H1 (cell line): ENCODE data around the gene IFITM10. TPM values are rescaled to one million over a fixed set of nuclear protein-coding genes. Genes with fewer than 3 reads are reported as not detected.
"Not testable (repeated sequence)": the region's sequence is repeated elsewhere in the genome, so short reads cannot be mapped to it uniquely, and the experiment has no call there.

Experiments used
- CTCF ChIA-PET: fragments of 300-600 bp; sonication (Branson Sonifier 250); formaldehyde crosslinking; loops from one replicate; lab custom pipeline; 2021; ENCODE audit not compliant: partially characterized antibody; lab: Charles Lee
- POLR2A ChIA-PET: fragments of 300-600 bp; sonication (Branson Sonifier 250); formaldehyde crosslinking; loops from one replicate; lab custom pipeline; 2021; ENCODE audit warnings: inconsistent platforms; ENCODE audit not compliant: partially characterized antibody; lab: Charles Lee
- DNase-seq, 2 experiments: peaks; one replicate each; pipeline versions ENCODE4 v3.0.0 to v3.0.0-alpha.2; 2010 to 2022; ENCODE audit warnings: low spot score in 2 of 2, low read depth in 1 of 2, mixed read lengths in 1 of 2
- FAIRE-seq: peaks from 2 replicates; lab custom pipeline; 2011; peaks lifted over from hg19 to GRCh38; lab: Jason Lieb, UNC
- H2AFZ ChIP-seq: 2 replicates; pipeline ENCODE4 v1.8.1; 2012; ENCODE audit warnings: low read length, inconsistent platforms
- H2AK5ac ChIP-seq: 2 replicates; pipeline ENCODE4 v1.6.1; 2013; ENCODE audit warnings: low read depth, low read length
- H2BK120ac ChIP-seq: replicated peaks from 2 replicates; pipeline ENCODE3; 2013; ENCODE audit warnings: low read depth, low read length, inconsistent platforms
- H2BK12ac ChIP-seq: 2 replicates; pipeline ENCODE4 v1.6.1; 2013; ENCODE audit warnings: low read depth, low read length
- H2BK15ac ChIP-seq: 2 replicates; pipeline ENCODE4 v1.6.1; 2013; ENCODE audit warnings: low read length
- H2BK20ac ChIP-seq: 2 replicates; pipeline ENCODE4 v1.6.1; 2013; ENCODE audit warnings: low read length
- H2BK5ac ChIP-seq: 2 replicates; pipeline ENCODE4 v1.6.1; 2013; ENCODE audit warnings: low read depth, low read length
- H3K14ac ChIP-seq: 2 replicates; pipeline ENCODE4 v1.6.1; 2013; ENCODE audit warnings: inconsistent platforms; ENCODE audit not compliant: insufficient read length
- H3K18ac ChIP-seq: 2 replicates; pipeline ENCODE4 v1.6.1; 2013; ENCODE audit warnings: low read length; ENCODE audit errors: extremely low read depth
- H3K23ac ChIP-seq: 2 replicates; pipeline ENCODE4 v1.6.1; 2013; ENCODE audit warnings: inconsistent platforms; ENCODE audit not compliant: insufficient read length
- H3K23me2 ChIP-seq: 2 replicates; pipeline ENCODE4 v1.6.1; 2013; ENCODE audit warnings: low read depth, low read length
- H3K27ac ChIP-seq: 2 replicates; pipeline ENCODE4 v1.6.1; 2011; ENCODE audit warnings: low read depth, low read length, inconsistent platforms
- H3K27me3 ChIP-seq, 4 experiments: replicated peaks in 1 of 4; 1 replicate in 1 of 4; 2 replicates in 3 of 4; pipeline versions ENCODE4 v1.6.1 to v1.8.1; 2011 to 2013; ENCODE audit warnings: low read length in 3 of 4, mild to moderate bottlenecking in 3 of 4, inconsistent platforms in 2 of 4, mixed read lengths in 2 of 4, moderate library complexity in 1 of 4; ENCODE audit not compliant: control insufficient read depth in 3 of 4, insufficient read depth in 3 of 4; ENCODE audit errors: extremely low read depth in 1 of 4
- H3K36me3 ChIP-seq, 4 experiments: 2 replicates each; pipeline versions ENCODE4 v1.6.1 to v1.8.1; 2011 to 2013; ENCODE audit warnings: mild to moderate bottlenecking in 4 of 4, low read length in 3 of 4, moderate library complexity in 2 of 4, control low read depth in 1 of 4, inconsistent platforms in 1 of 4; ENCODE audit not compliant: insufficient read depth in 4 of 4, control insufficient read depth in 2 of 4
- H3K4ac ChIP-seq: replicated peaks from 2 replicates; pipeline ENCODE3; 2013; ENCODE audit warnings: low read length, low read depth, mixed read lengths, inconsistent platforms; ENCODE audit not compliant: insufficient read length
- H3K4me1 ChIP-seq, 4 experiments: replicated peaks in 1 of 4; 1 replicate in 1 of 4; 2 replicates in 3 of 4; pipeline versions ENCODE4 v1.6.1 to v1.8.1; 2011 to 2013; ENCODE audit warnings: low read length in 3 of 4, inconsistent platforms in 2 of 4, mixed read lengths in 1 of 4; ENCODE audit not compliant: insufficient read depth in 4 of 4, control insufficient read depth in 3 of 4
- H3K4me2 ChIP-seq, 2 experiments: 2 replicates each; pipeline versions ENCODE4 v1.6.1 to v1.8.1; 2011 to 2013; ENCODE audit warnings: low read depth in 2 of 2, low read length in 2 of 2, control low read depth in 1 of 2, inconsistent platforms in 1 of 2, mild to moderate bottlenecking in 1 of 2; ENCODE audit not compliant: insufficient read depth in 1 of 2
- H3K4me3 ChIP-seq, 4 experiments: fragments of 200-600, 300-600 bp in 1 of 4; sonication (generic), shearing (Covaris generic), sonication (Bioruptor Twin) in 1 of 4; 2 replicates each; pipeline versions ENCODE4 v1.5.1 to v1.8.1; 2011 to 2016; ENCODE audit warnings: low read length in 4 of 4, low read depth in 3 of 4, control low read depth in 2 of 4, inconsistent platforms in 2 of 4, mild to moderate bottlenecking in 2 of 4, mixed read lengths in 1 of 4, moderate library complexity in 1 of 4; ENCODE audit not compliant: insufficient read depth in 2 of 4; ENCODE audit errors: extremely low read depth in 1 of 4
- H3K56ac ChIP-seq: replicated peaks from 2 replicates; pipeline ENCODE3; 2013; ENCODE audit warnings: low read depth, mild to moderate bottlenecking, mixed read lengths, low read length, inconsistent platforms; ENCODE audit not compliant: insufficient read length
- H3K79me1 ChIP-seq: 2 replicates; pipeline ENCODE4 v1.6.1; 2013; ENCODE audit warnings: low read depth, low read length, control low read depth
- H3K79me2 ChIP-seq, 2 experiments: 2 replicates each; pipeline versions ENCODE4 v1.6.1 to v1.8.1; 2012 to 2013; ENCODE audit warnings: low read length in 2 of 2, mild to moderate bottlenecking in 2 of 2, inconsistent platforms in 1 of 2; ENCODE audit not compliant: insufficient read depth in 2 of 2, control insufficient read depth in 1 of 2
- H3K9ac ChIP-seq, 4 experiments: replicated peaks in 1 of 4; 1 replicate in 1 of 4; 2 replicates in 3 of 4; pipeline versions ENCODE4 v1.6.1 to v1.8.1; 2011 to 2013; ENCODE audit warnings: low read depth in 3 of 4, low read length in 3 of 4, control low read depth in 2 of 4, mild to moderate bottlenecking in 2 of 4, moderate library complexity in 2 of 4, inconsistent platforms in 1 of 4; ENCODE audit errors: extremely low read depth in 1 of 4
- H3K9me3 ChIP-seq, 2 experiments: 2 replicates each; pipeline versions ENCODE4 v1.6.1 to v1.8.1; 2012 to 2013; ENCODE audit warnings: mild to moderate bottlenecking in 2 of 2, moderate library complexity in 2 of 2, control low read depth in 1 of 2, inconsistent platforms in 1 of 2, low read depth in 1 of 2, low read length in 1 of 2, mixed read lengths in 1 of 2; ENCODE audit not compliant: insufficient read depth in 2 of 2
- H4K20me1 ChIP-seq, 2 experiments: replicated peaks in 1 of 2; 2 replicates each; pipeline versions ENCODE3 to v1.8.1; 2011 to 2013; ENCODE audit warnings: inconsistent platforms in 2 of 2, low read length in 2 of 2, mild to moderate bottlenecking in 1 of 2; ENCODE audit not compliant: insufficient read depth in 2 of 2, control insufficient read depth in 1 of 2
- H4K5ac ChIP-seq: 2 replicates; pipeline ENCODE4 v1.6.1; 2013; ENCODE audit warnings: low read length, low read depth, mixed read lengths, inconsistent platforms; ENCODE audit not compliant: insufficient read length
- H4K8ac ChIP-seq: 2 replicates; pipeline ENCODE4 v1.8.0; 2013; ENCODE audit warnings: mild to moderate bottlenecking, moderate library complexity, low read length, inconsistent platforms; ENCODE audit not compliant: insufficient read depth; ENCODE audit errors: extremely low read depth
- H4K91ac ChIP-seq: replicated peaks from 2 replicates; pipeline ENCODE3; 2013; ENCODE audit warnings: low read length, mixed read lengths, inconsistent platforms; ENCODE audit not compliant: insufficient read length
- WGBS, 2 experiments: shearing (Covaris generic) in 1 of 2; methylation state at CpG; one replicate each; pipeline versions ENCODE4 v1.1.6 to v1.1.7; 2013 to 2015; ENCODE audit warnings: low lambda C conversion rate in 2 of 2, mixed read lengths in 2 of 2, inconsistent platforms in 1 of 2, low coverage in 1 of 2, missing lambda C conversion rate in 1 of 2; ENCODE audit not compliant: insufficient replicate concordance in 2 of 2, insufficient coverage in 1 of 2, insufficient read length in 1 of 2; ENCODE audit errors: extremely low coverage in 1 of 2, missing lambda C conversion rate in 1 of 2; 5-methylcytosine and 5-hydroxymethylcytosine counted together
- polyA plus RNA-seq, 7 experiments: library from polyadenylated mRNA; depleted of rRNA in 3 of 7; stranded (reverse) in 5 of 7; unstranded in 2 of 7; fragments of >200 nt in 5 of 7; fragments of 200-250 nt in 2 of 7; gene quantifications; 1 replicate in 5 of 7; 2 replicates in 1 of 7; 4 replicates in 1 of 7; pipeline versions ENCODE4 v1.2.1 to v1.2.3, GENCODE V29; 2011 to 2013; ENCODE audit warnings: missing spikeins in 2 of 7, mixed read lengths in 2 of 7
- total RNA-seq: library from RNA; stranded (reverse); fragmentation: NEBNext Ultra II Directional; extraction: Animal tissue kit (Norgen Biotek cat#: 25700); gene quantifications from 2 replicates; pipeline ENCODE4 v1.2.1, GENCODE V29; 2021

The IFITM10 gene
- total and polyA plus RNA-seq, 2 of the 8 experiments (the other 6 are each of a cell fraction or from before 2014, with no cell fraction given) = 0.08 to 0.22 TPM

DNA sequence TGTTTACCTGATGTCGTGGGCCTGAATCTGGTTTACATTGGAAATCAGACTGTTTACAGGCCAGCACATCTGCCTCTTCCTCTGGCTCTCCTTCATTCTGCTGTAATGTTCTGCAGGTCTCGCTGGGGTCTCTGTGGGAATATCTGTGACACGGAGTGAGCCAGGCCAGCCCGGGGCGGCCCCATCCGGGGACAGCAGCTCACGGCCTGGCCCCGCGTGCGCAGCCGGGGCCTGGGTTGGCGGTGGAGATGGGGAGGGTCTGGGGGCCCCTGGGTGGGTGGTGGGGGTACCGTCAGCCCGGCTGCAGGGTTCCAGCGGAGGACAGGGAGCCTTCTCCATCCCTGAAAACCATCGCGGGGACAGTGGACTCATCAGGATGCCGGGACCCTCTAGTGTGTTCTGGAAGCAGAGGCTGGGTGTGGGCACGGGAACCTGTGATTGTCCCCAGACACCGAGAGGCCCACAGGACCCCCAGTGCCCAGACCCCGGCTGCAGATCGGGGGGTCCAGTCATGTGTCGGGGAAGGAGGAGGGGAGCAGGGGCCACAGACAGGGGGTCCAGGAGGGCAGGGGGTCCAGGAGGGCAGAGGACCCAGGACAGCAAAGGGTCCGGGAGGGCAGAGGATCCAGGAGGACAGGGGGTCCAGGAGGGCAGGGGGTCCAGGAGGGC lies 66.4 kb downstream of the IFITM10 start:
- not testable (repeated sequence) for H3K14ac ChIP-seq, H3K79me2 ChIP-seq
- no CpG with 5 or more reads among the region's 24 CpGs for WGBS, 2 experiments

DNA sequence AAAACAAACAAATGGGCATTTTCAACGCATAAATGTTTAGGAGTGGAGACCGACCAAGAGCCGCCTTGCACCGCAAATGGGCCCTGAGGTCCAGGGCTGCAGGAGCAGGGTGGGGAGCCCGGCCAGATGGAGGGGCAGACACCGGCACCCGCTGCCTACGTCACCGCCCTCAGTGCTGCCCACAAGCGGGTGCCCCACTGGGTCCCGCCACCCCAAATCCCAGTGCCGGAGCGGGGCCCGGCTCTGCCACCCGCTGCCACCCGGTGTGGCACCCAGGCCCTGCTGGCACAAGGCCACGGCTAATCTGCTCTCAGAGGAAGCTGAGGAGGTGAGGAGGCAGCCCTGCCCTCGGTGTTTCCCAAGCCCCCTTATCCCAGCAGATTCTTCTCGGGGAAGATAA lies 67.2 kb downstream of the IFITM10 start:
- H4K20me1 ChIP-seq, H3K4me1 ChIP-seq, H3K27me3 ChIP-seq, H3K4me2 ChIP-seq, H2BK20ac ChIP-seq, H4K91ac ChIP-seq, H3K79me2 ChIP-seq, POLR2A ChIA-PET, H3K27ac ChIP-seq, H3K18ac ChIP-seq, FAIRE-seq, H2BK15ac ChIP-seq, H4K5ac ChIP-seq, H3K36me3 ChIP-seq, H2AK5ac ChIP-seq, H2BK120ac ChIP-seq, H3K79me1 ChIP-seq, H3K4me3 ChIP-seq, H3K9ac ChIP-seq, H3K9me3 ChIP-seq, H2BK12ac ChIP-seq, H3K56ac ChIP-seq, H3K23ac ChIP-seq, DNase-seq, H2AFZ ChIP-seq, H3K4ac ChIP-seq, H3K23me2 ChIP-seq, H2BK5ac ChIP-seq, H4K8ac ChIP-seq, H3K14ac ChIP-seq: not testable (repeated sequence)
- WGBS, 2 experiments = 91% methylated on average over 10 of the region's 19 CpGs; no CpG with 5 or more reads in 1 of the 2 experiments
- CTCF ChIA-PET = interaction anchor here (0.8 to 5.9 kb wide), 4 partner anchors 9 to 150 kb away, joined by 3 to 41 read pairs (median 8); no protein-coding TSS in a partner anchor

More for the DNA sequence above, 66.4 kb downstream of the IFITM10 start:
- FAIRE-seq, H2BK20ac ChIP-seq, H4K5ac ChIP-seq, H4K8ac ChIP-seq, H3K79me1 ChIP-seq, H4K20me1 ChIP-seq, POLR2A ChIA-PET, H2AFZ ChIP-seq, H3K4me1 ChIP-seq, H3K27me3 ChIP-seq, H3K9me3 ChIP-seq, H4K91ac ChIP-seq, H3K9ac ChIP-seq, H2BK5ac ChIP-seq, H3K56ac ChIP-seq, H2BK120ac ChIP-seq, H3K18ac ChIP-seq, H3K36me3 ChIP-seq, H3K23ac ChIP-seq, H3K23me2 ChIP-seq, H3K27ac ChIP-seq, DNase-seq, H3K4me2 ChIP-seq, H2BK12ac ChIP-seq, H2BK15ac ChIP-seq, H3K4ac ChIP-seq, H2AK5ac ChIP-seq, H3K4me3 ChIP-seq: not testable (repeated sequence)
- CTCF ChIA-PET = interaction anchor here (5.9 kb wide), 1 partner anchor 9 kb away, joined by 41 read pairs; no protein-coding TSS in a partner anchor
